ENCODE data around the gene PXYLP1. TPM values are rescaled to one million over a fixed set of nuclear protein-coding genes. Genes with fewer than 3 reads are reported as not detected.

Gene PXYLP1
- total and polyA plus RNA-seq, 2 of the 8 experiments (the other 6 are each of a cell fraction or from before 2014, with no cell fraction given): 19.4 to 20.6 TPM

- H3K4me2 ChIP-seq (ENCODE audit: insufficient read depth in 1 of 2, low read depth in 2 of 2, low read length in 2 of 2): no peak overlapping the region
- no peak for FAIRE-seq
- CTCF ChIA-PET (ENCODE audit: partially characterized antibody): interaction anchor here (0.7 to 14.1 kb wide), 33 partner anchors 8 to 293 kb away, joined by 3 to 137 read pairs (median 4); partner anchors contain the start of gene SPSB4
- TF ChIP-seq ZNF274 (IDR thresholded peaks at IDR 0.05; ENCODE audit: borderline replicate concordance, extremely low read depth, low read length) (no peak), CHD2 (IDR thresholded peaks at IDR 0.05; ENCODE audit: low read length) (no peak), FOSL1 (IDR thresholded peaks at IDR 0.05; ENCODE audit: insufficient read depth, low read depth, low read length) (no peak), EZH2 (IDR thresholded peaks at IDR 0.05; ENCODE audit: low read depth, low read length, severe bottlenecking) (no peak), POLR2A (IDR thresholded peaks at IDR 0.05; ENCODE audit: control extremely low read depth in 1 of 2, low read depth in 2 of 2, low read length in 2 of 2) (no peak), JUND (IDR thresholded peaks at IDR 0.05; ENCODE audit: low read length) (no peak), SRF (IDR thresholded peaks at IDR 0.05; ENCODE audit: low read depth, low read length) (no peak), BRCA1 (IDR thresholded peaks at IDR 0.05; ENCODE audit: low read depth, low read length) (no peak), CBX8 (IDR thresholded peaks at IDR 0.05; ENCODE audit: borderline replicate concordance, low read depth, low read length) (no peak), MAFK (IDR thresholded peaks at IDR 0.05; ENCODE audit: low read depth, low read length) (no peak), RAD21 (IDR thresholded peaks at IDR 0.05 in 1 of 2, conservative IDR thresholded peaks at IDR 0.05 in 1 of 2; ENCODE audit: low read depth in 2 of 2, low read length in 2 of 2) (no peak), SAP30 (IDR thresholded peaks at IDR 0.05; ENCODE audit: insufficient read depth, insufficient replicate concordance, low read length) (no peak), NRF1 (IDR thresholded peaks at IDR 0.05; ENCODE audit: low read depth, low read length) (no peak), SIRT6 (IDR thresholded peaks at IDR 0.05; ENCODE audit: low read length) (no peak)
These were observed 40.4 kb upstream of the PXYLP1 start for GRCh38 chr3:141191097-141191749.

More at GRCh38 chr3:141191097-141191749, 40.4 kb upstream of the PXYLP1 start:
- Histone ChIP-seq H3K4ac (replicated peaks; ENCODE audit: insufficient read length, low read depth, low read length) (no peak overlapping the region), H3K4me1 (replicated peaks in 1 of 4; ENCODE audit: control insufficient read depth in 3 of 4, insufficient read depth in 4 of 4, low read length in 3 of 4) (no peaks in the 10 kb centered on the region), H2AFZ (ENCODE audit: low read length) (no peak overlapping the region), H4K8ac (ENCODE audit: extremely low read depth, insufficient read depth, low read length) (no peak overlapping the region), H3K9me3 (ENCODE audit: insufficient read depth in 2 of 2, low read depth in 1 of 2, low read length in 1 of 2) (no peaks in the 10 kb centered on the region), H3K14ac (ENCODE audit: insufficient read length) (no peak overlapping the region), H3K79me2 (ENCODE audit: control insufficient read depth in 1 of 2, insufficient read depth in 2 of 2, low read length in 2 of 2) (no peaks in the 10 kb centered on the region), H3K36me3 (ENCODE audit: control insufficient read depth in 2 of 4, insufficient read depth in 4 of 4, low read length in 3 of 4) (no peaks in the 10 kb centered on the region), H2BK5ac (ENCODE audit: low read depth, low read length) (no peak overlapping the region), H2BK12ac (ENCODE audit: low read depth, low read length) (no peak overlapping the region), H4K91ac (replicated peaks; ENCODE audit: insufficient read length, low read length) (no peak overlapping the region), H4K5ac (ENCODE audit: insufficient read length, low read depth, low read length) (no peak overlapping the region), H3K56ac (replicated peaks; ENCODE audit: insufficient read length, low read depth, low read length) (no peak overlapping the region), H3K27me3 (replicated peaks in 1 of 4; ENCODE audit: control insufficient read depth in 3 of 4, extremely low read depth in 1 of 4, insufficient read depth in 3 of 4, low read length in 3 of 4) (no peaks in the 10 kb centered on the region), H3K18ac (ENCODE audit: extremely low read depth, low read length) (no peak overlapping the region), H4K20me1 (replicated peaks in 1 of 2; ENCODE audit: control insufficient read depth in 1 of 2, insufficient read depth in 2 of 2, low read length in 2 of 2) (no peaks in the 10 kb centered on the region), H2BK15ac (ENCODE audit: low read length) (no peak overlapping the region), H2AK5ac (ENCODE audit: low read depth, low read length) (no peak overlapping the region), H2BK120ac (replicated peaks; ENCODE audit: low read depth, low read length) (no peak overlapping the region), H3K79me1 (ENCODE audit: low read depth, low read length) (no peaks in the 10 kb centered on the region), H2BK20ac (ENCODE audit: low read length) (no peak overlapping the region), H3K23me2 (ENCODE audit: low read depth, low read length) (peaks cover 4% of the 10 kb centered on the region; the same call in 1 of the 2 replicates), H3K4me3 (ENCODE audit: extremely low read depth in 1 of 4, insufficient read depth in 2 of 4, low read depth in 3 of 4, low read length in 4 of 4) (no peak overlapping the region), H3K23ac (ENCODE audit: insufficient read length) (no peak overlapping the region), H3K9ac (replicated peaks in 1 of 4; ENCODE audit: extremely low read depth in 1 of 4, low read depth in 3 of 4, low read length in 3 of 4) (no peak overlapping the region), H3K27ac (ENCODE audit: low read depth, low read length) (no peak overlapping the region)
- no peak for DNase-seq (ENCODE audit: low read depth in 1 of 2, low spot score in 2 of 2)
- 59 to 100% methylated on average over 1 to 2 of the region's 2 CpGs for WGBS, 2 experiments (ENCODE audit: extremely low coverage in 1 of 2, insufficient coverage in 1 of 2, insufficient read length in 1 of 2, insufficient replicate concordance in 2 of 2, low coverage in 1 of 2, low lambda C conversion rate in 2 of 2, missing lambda C conversion rate in 1 of 2)
- POLR2A ChIA-PET (ENCODE audit: partially characterized antibody): no interaction called here
